HCT116 (cell line): ENCODE measurements around the gene LYPD6. TPM values are rescaled to one million over a fixed set of nuclear protein-coding genes. Genes with fewer than 3 reads are reported as not detected.

Experiments
- ATAC-seq: fragments of 200-7000 bp; cut with Tn5 transposase; 2 replicates; pipeline ENCODE4 v1.9.1; 2020; ENCODE audit warnings: mild to moderate bottlenecking, moderate library complexity
- BruUV-seq: library from RNA; stranded (reverse); fragments of 400-500 nt; replicated peaks from 2 replicates; lab custom pipeline; 2021; lab: Mats Ljungman, UMichigan
- CTCF ChIA-PET: fragments of 300-600 bp; sonication (Branson Sonifier 250); formaldehyde crosslinking; loops from one replicate; lab custom pipeline; 2021; ENCODE audit warnings: antibody characterized with exemption; lab: Charles Lee
- POLR2A ChIA-PET: fragments of 300-600, 350-600 bp; sonication (Branson Sonifier 250); formaldehyde crosslinking; loops from one replicate; lab custom pipeline; 2021; ENCODE audit warnings: antibody characterized with exemption; lab: Charles Lee
- RAD21 ChIA-PET, 2 experiments: fragments of 300-600 bp; sonication (Branson Sonifier 250); formaldehyde crosslinking; loops; one replicate each; lab custom pipeline; 2023; ENCODE audit warnings: low total read pairs in 2 of 2; ENCODE audit not compliant: uncharacterized antibody in 2 of 2, unreplicated experiment in 2 of 2, low non-redundant PET in 1 of 2; lab: Charles Lee
- DNase-seq: peaks from one replicate; pipeline ENCODE4 v3.0.0-alpha.2; 2010; ENCODE audit warnings: low read depth, low spot score
- H2AFZ ChIP-seq: fragments of 200-600 bp; shearing (Covaris generic), sonication (generic); 2 replicates; pipeline ENCODE4 v1.6.1; 2017; ENCODE audit warnings: low read depth, mixed run types, mixed read lengths, antibody characterized with exemption, low read length; ENCODE audit not compliant: poor library complexity, severe bottlenecking
- H3K27ac ChIP-seq: 2 replicates; pipeline ENCODE4 v1.5.1; 2012; ENCODE audit warnings: low read depth, low read length
- H3K27me3 ChIP-seq: fragments of 200-600 bp; sonication (generic); 2 replicates; pipeline ENCODE4 v1.6.1; 2016; ENCODE audit warnings: mixed run types, low read length, mixed read lengths; ENCODE audit not compliant: insufficient read depth
- H3K36me3 ChIP-seq, 2 experiments: fragments of 200-500 bp in 1 of 2; fragments of 200-600 bp in 1 of 2; sonication (Bioruptor generic) in 1 of 2; sonication (generic) in 1 of 2; 2 replicates each; pipeline versions ENCODE4 v1.5.1 to v1.6.1; 2014 to 2016; ENCODE audit warnings: low read length in 2 of 2, inconsistent platforms in 1 of 2, mixed read lengths in 1 of 2, mixed run types in 1 of 2; ENCODE audit not compliant: insufficient read depth in 2 of 2, control insufficient read depth in 1 of 2
- H3K4me1 ChIP-seq, 2 experiments: fragments of 200-600 bp in 1 of 2; sonication (generic) in 1 of 2; 2 replicates each; pipeline versions ENCODE4 v1.5.1 to v1.6.1; 2012 to 2017; ENCODE audit warnings: low read length in 2 of 2, inconsistent platforms in 1 of 2, mild to moderate bottlenecking in 1 of 2, mixed read lengths in 1 of 2, mixed run types in 1 of 2, moderate library complexity in 1 of 2; ENCODE audit not compliant: insufficient read depth in 2 of 2, control insufficient read depth in 1 of 2
- H3K4me2 ChIP-seq: fragments of 200-600 bp; sonication (generic); 2 replicates; pipeline ENCODE4 v1.6.1; 2017; ENCODE audit warnings: mixed run types, low read length, mixed read lengths
- H3K4me3 ChIP-seq, 2 experiments: fragments of 200-600 bp in 1 of 2; sonication (generic) in 1 of 2; replicated peaks in 1 of 2; 2 replicates each; pipeline ENCODE4 v1.5.1; 2011 to 2016; ENCODE audit warnings: low read length in 2 of 2, control low read depth in 1 of 2, low read depth in 1 of 2, mild to moderate bottlenecking in 1 of 2, mixed read lengths in 1 of 2, mixed run types in 1 of 2
- H3K79me2 ChIP-seq: fragments of 200-600 bp; sonication (generic); 2 replicates; pipeline ENCODE4 v1.6.1; 2017; ENCODE audit warnings: mild to moderate bottlenecking, mixed run types, low read length, moderate library complexity, mixed read lengths; ENCODE audit not compliant: insufficient read depth
- H3K9ac ChIP-seq: fragments of 200-600 bp; sonication (generic); 2 replicates; pipeline ENCODE4 v1.6.1; 2016; ENCODE audit warnings: low read length, mixed read lengths
- H3K9me2 ChIP-seq: fragments of 200-600 bp; sonication (generic), shearing (Covaris generic); 2 replicates; pipeline ENCODE4 v1.6.1; 2017; ENCODE audit warnings: mixed run types, mild to moderate bottlenecking, moderate library complexity; ENCODE audit not compliant: insufficient read depth
- H3K9me3 ChIP-seq, 2 experiments: fragments of 200-500 bp in 1 of 2; fragments of 200-600 bp in 1 of 2; sonication (Bioruptor generic) in 1 of 2; sonication (generic) in 1 of 2; 2 replicates each; pipeline ENCODE4 v1.6.1; 2014 to 2017; ENCODE audit warnings: low read length in 2 of 2, mixed read lengths in 2 of 2, inconsistent platforms in 1 of 2, low read depth in 1 of 2, mild to moderate bottlenecking in 1 of 2, mixed run types in 1 of 2, moderate library complexity in 1 of 2; ENCODE audit not compliant: control insufficient read depth in 1 of 2, insufficient read depth in 1 of 2
- H4K20me1 ChIP-seq: fragments of 200-600 bp; sonication (generic), shearing (Covaris generic); 2 replicates; pipeline ENCODE4 v1.6.1; 2017; ENCODE audit warnings: mixed run types, mild to moderate bottlenecking, moderate library complexity; ENCODE audit not compliant: insufficient read depth
- CBX3 ChIP-seq: IDR thresholded peaks from 2 replicates; pipeline ENCODE4 v1.6.1; 2012; ENCODE audit warnings: low read depth
- ELF1 ChIP-seq: IDR thresholded peaks from 2 replicates; pipeline ENCODE4 v1.6.1; 2012; ENCODE audit warnings: low read depth, borderline replicate concordance
- FOSL1 ChIP-seq: IDR thresholded peaks from 2 replicates; pipeline ENCODE4 v1.6.1; 2012; ENCODE audit warnings: low read depth
- ZFX ChIP-seq: fragments of 450-650 bp; IDR thresholded peaks from 2 replicates; pipeline ENCODE4 v1.6.1; 2017
- intact Hi-C: fragments of 100-400 bp; cut with micrococcal nuclease; formaldehyde crosslinking; loops from 2 replicates; pipeline ENCODE4 v1.10.0; 2022
- total RNA-seq: library from RNA; stranded (reverse); gene quantifications from one replicate; pipeline ENCODE4 v1.2.1, GENCODE V29; 2021; ENCODE audit not compliant: unreplicated experiment

The LYPD6 gene
- total RNA-seq, 1 experiment from 2014 or later: 3.0 TPM

DNA sequence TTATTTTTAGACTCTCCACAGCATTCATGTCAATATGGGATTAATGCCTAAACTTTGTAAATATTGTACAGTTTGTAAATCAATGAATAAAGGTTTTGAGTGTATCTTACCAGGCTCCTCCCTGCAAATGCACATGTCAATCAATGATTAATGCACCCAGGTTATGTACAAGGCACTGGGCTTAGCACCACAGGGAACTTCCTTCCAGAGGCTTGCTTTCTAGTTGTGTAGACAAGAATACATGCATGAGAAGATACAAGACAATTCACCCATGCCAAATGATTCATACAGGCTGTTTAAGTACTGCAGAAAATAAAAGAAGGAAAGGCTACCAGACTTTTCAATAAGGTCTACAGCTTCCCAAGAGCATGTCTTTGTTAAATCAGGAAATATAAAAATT is 143.1 kb downstream of the LYPD6 start:
- Histone ChIP-seq H3K4me2 (no peak overlapping the region), H3K27ac (no peak overlapping the region), H3K9me3 (no peaks in the 10 kb centered on the region), H4K20me1 (no peaks in the 10 kb centered on the region), H3K27me3 (no peaks in the 10 kb centered on the region), H2AFZ (no peak overlapping the region), H3K9me2 (no peaks in the 10 kb centered on the region), H3K9ac (no peak overlapping the region), H3K79me2 (no peaks in the 10 kb centered on the region), H3K4me3 (no peak overlapping the region), H3K4me1 (no peaks in the 10 kb centered on the region), H3K36me3 (no peaks in the 10 kb centered on the region)
- intact Hi-C loops: no loop called here
- DNase-seq (no peak), ATAC-seq (no peak)
- ChIA-PET RAD21 (no interaction called here), POLR2A (no interaction called here), CTCF (no interaction called here)
- no TSS peak for BruUV-seq
- no peak for TF ChIP-seq ELF1

DNA sequence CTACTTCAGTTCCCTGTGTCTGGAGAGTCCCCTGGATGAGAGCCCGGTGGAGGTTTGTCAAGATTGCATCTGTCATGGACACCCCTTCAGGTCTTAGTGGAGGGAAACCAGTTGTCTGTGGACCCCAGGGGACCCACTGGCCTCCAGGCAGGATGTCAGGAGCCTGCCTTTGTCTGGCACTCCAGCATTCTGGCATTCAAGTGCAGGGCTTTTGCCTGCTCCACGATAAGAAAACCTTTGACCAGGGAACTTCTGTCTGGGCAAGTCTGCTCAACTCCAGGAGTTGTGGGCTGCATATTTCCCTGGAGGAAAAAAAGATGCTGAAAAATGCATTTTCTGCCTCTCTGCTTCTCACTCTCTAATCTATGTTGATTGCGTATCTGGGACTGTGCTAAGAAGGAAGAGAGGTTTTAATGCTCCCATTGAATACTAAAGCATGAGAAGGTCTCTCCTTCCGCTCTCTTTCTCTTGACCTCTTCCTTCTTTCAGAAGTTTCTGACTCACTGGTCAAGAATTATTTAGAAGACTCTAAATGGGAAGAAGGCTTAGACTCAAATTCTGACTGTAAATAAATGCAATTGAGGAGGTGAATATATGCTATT is 152.7 kb downstream of the LYPD6 start:
- ChIA-PET POLR2A (no interaction called here), RAD21 (no interaction called here), CTCF (no interaction called here)
- Histone ChIP-seq H3K27ac (no peak overlapping the region), H2AFZ (no peak overlapping the region), H3K36me3 (no peaks in the 10 kb centered on the region), H3K4me1 (no peaks in the 10 kb centered on the region), H3K9me2 (no peaks in the 10 kb centered on the region), H3K9ac (no peak overlapping the region), H3K4me2 (no peak overlapping the region), H3K4me3 (no peak overlapping the region), H4K20me1 (no peaks in the 10 kb centered on the region), H3K27me3 (peaks cover 7% of the 10 kb centered on the region), H3K9me3 (no peaks in the 10 kb centered on the region), H3K79me2 (no peaks in the 10 kb centered on the region)
- no peak for DNase-seq
- no peak for ATAC-seq
- no peak for TF ChIP-seq CBX3
- TF ChIP-seq FOSL1: no peak
- TF ChIP-seq ZFX: no peak
- intact Hi-C loops: no loop called here
- BruUV-seq: no TSS peak
